IMR-90 (cell line): ENCODE results near the gene TENM4.
"Not testable (repeated sequence)": the region's sequence is repeated elsewhere in the genome, so short reads cannot be mapped to it uniquely, and the experiment has no call there.

Source experiments
- POLR2A ChIP-seq: IDR thresholded peaks from 2 replicates; pipeline ENCODE4 v1.6.1; 2012; ENCODE audit warnings: mild to moderate bottlenecking, low read depth, low read length
- RFX5 ChIP-seq: IDR thresholded peaks from 2 replicates; pipeline ENCODE4 v1.8.0; 2012; ENCODE audit warnings: low read depth, mild to moderate bottlenecking, low read length, moderate library complexity
- TF ChIP-seq, protein P1 (sequence below): fragments of 150-350 bp; IDR thresholded peaks from 2 replicates; pipeline ENCODE4 v1.6.1; 2017; ENCODE audit warnings: mild to moderate bottlenecking, antibody characterized with exemption, low read length, low read depth
- TF ChIP-seq, protein P2 (sequence below): conservative IDR thresholded peaks from 2 replicates; pipeline ENCODE4 v1.5.1; 2012; ENCODE audit warnings: mild to moderate bottlenecking, low read depth, low read length, improper control_type of control experiment

DNA sequence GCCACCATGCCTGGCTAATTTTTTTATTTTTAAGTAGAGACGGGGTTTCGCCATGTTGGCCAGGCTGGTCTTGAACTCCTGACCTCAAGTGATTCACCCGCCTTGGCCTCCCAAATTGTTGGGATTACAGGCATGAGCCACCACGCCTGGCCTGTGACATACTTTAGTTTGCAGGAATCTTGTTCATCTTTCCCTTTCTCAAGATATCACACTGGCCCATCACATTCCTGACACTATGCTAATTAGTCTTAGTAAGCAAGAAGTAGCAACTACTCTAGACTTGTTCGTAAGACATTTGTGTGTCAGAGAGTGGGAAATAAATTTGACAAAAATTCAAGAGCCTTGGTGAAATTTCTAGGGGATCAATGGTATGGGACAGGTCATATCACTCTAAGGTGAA is 831.5 kb downstream of the TENM4 start:
- TF ChIP-seq, protein P1, sequence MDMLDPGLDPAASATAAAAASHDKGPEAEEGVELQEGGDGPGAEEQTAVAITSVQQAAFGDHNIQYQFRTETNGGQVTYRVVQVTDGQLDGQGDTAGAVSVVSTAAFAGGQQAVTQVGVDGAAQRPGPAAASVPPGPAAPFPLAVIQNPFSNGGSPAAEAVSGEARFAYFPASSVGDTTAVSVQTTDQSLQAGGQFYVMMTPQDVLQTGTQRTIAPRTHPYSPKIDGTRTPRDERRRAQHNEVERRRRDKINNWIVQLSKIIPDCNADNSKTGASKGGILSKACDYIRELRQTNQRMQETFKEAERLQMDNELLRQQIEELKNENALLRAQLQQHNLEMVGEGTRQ = not testable (repeated sequence)
- TF ChIP-seq, protein P2, sequence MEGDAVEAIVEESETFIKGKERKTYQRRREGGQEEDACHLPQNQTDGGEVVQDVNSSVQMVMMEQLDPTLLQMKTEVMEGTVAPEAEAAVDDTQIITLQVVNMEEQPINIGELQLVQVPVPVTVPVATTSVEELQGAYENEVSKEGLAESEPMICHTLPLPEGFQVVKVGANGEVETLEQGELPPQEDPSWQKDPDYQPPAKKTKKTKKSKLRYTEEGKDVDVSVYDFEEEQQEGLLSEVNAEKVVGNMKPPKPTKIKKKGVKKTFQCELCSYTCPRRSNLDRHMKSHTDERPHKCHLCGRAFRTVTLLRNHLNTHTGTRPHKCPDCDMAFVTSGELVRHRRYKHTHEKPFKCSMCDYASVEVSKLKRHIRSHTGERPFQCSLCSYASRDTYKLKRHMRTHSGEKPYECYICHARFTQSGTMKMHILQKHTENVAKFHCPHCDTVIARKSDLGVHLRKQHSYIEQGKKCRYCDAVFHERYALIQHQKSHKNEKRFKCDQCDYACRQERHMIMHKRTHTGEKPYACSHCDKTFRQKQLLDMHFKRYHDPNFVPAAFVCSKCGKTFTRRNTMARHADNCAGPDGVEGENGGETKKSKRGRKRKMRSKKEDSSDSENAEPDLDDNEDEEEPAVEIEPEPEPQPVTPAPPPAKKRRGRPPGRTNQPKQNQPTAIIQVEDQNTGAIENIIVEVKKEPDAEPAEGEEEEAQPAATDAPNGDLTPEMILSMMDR = not testable (repeated sequence)
- TF ChIP-seq RFX5, POLR2A: not testable (repeated sequence)
